ENCODE results near the gene SMC6.

The SMC6 gene

DNA sequence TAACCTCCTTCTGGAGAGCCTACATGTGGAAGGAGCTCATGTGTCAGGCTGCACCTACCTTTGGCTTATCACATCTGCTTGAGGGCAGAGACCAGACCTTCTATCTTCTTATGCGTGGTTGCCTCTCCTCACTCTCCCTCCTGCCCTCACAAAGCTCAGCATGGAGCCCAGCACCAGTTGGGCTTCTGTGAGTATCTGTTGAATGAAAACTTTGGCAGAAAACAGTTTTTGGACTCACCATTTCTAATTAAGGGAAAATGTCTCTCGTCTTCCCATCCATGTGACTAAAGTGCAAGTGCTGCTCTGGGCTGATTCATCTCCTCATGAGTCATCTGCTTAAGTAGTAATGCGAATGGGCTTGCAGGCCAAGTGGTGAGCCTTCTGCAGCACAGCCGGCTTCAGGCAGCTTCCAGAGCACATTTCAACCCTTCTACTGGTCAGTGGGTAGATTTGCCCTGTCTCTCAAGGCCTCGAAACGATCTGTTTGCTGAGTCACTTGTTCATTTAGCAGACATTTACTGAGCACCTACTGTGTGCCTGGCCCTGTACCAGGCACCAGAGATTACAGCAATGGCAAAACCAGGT is 110.5 kb downstream of the SMC6 start:
- no peak for DNase-seq (ENCODE audit: insufficient read length)
- no peak for FAIRE-seq
- no peak for TF ChIP-seq POLR2AphosphoS5 (IDR thresholded peaks at IDR 0.05; ENCODE audit: low read depth, low read length)
- no peak for TF ChIP-seq POLR2A (IDR thresholded peaks at IDR 0.05; ENCODE audit: low read depth, low read length)
- TF ChIP-seq TAF1 (IDR thresholded peaks at IDR 0.05; ENCODE audit: borderline replicate concordance, low read depth, low read length): no peak

DNA sequence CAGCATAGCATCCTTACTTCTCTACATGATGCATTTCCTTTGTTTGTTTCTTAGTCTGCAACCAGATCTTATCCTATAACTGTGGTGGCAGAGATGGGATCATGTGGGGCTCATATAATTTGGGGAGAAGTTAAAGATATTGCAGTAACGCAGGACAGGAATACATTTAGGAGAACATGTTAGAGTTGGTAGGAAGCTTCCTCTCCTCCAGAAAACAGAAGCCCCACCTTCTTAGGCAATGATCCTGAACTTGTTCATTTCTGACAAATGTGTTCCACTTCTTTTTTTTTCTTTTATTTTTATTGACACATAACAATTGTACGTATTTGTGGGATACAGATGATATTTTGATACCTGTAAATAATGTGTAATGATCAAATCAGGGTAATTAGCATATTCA is 113.2 kb downstream of the SMC6 start:
- TF ChIP-seq TAF1 (IDR thresholded peaks at IDR 0.05; ENCODE audit: borderline replicate concordance, low read depth, low read length): no peak
- no peak for TF ChIP-seq POLR2AphosphoS5 (IDR thresholded peaks at IDR 0.05; ENCODE audit: low read depth, low read length)
- no peak for TF ChIP-seq POLR2A (IDR thresholded peaks at IDR 0.05; ENCODE audit: low read depth, low read length)
- DNase-seq (ENCODE audit: insufficient read length): no peak
- no peak for FAIRE-seq

DNA sequence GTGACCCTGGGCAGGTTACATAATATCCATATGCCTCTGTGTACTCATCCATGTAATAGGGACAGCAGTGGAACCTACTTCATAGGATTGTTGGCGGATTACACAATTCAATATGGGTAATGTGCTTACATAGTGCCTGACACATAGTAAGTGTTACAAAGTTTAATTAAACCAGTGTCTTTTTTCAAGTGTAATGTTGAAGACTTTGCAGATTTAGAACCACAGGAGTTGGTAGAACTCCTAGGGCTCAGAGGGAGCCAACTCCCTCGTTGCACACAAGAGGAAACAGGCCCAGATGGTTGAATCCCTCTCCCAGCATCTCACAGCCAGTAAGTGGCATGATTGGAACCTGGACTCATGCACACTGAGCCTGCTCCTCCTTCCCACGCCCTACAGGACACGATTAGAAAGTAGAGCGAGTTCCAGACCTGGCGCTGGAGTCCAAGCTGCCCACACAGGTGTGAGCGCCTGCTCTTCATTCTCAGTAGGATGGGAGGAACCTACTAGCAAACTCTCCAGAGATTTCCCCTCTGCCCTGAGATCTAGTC is 115.3 kb downstream of the SMC6 start:
- DNase-seq (ENCODE audit: insufficient read length) (no peak), FAIRE-seq (no peak)
- TF ChIP-seq POLR2A (IDR thresholded peaks at IDR 0.05; ENCODE audit: low read depth, low read length): no peak
- TF ChIP-seq TAF1 (IDR thresholded peaks at IDR 0.05; ENCODE audit: borderline replicate concordance, low read depth, low read length): no peak
- TF ChIP-seq POLR2AphosphoS5 (IDR thresholded peaks at IDR 0.05; ENCODE audit: low read depth, low read length): no peak

DNA sequence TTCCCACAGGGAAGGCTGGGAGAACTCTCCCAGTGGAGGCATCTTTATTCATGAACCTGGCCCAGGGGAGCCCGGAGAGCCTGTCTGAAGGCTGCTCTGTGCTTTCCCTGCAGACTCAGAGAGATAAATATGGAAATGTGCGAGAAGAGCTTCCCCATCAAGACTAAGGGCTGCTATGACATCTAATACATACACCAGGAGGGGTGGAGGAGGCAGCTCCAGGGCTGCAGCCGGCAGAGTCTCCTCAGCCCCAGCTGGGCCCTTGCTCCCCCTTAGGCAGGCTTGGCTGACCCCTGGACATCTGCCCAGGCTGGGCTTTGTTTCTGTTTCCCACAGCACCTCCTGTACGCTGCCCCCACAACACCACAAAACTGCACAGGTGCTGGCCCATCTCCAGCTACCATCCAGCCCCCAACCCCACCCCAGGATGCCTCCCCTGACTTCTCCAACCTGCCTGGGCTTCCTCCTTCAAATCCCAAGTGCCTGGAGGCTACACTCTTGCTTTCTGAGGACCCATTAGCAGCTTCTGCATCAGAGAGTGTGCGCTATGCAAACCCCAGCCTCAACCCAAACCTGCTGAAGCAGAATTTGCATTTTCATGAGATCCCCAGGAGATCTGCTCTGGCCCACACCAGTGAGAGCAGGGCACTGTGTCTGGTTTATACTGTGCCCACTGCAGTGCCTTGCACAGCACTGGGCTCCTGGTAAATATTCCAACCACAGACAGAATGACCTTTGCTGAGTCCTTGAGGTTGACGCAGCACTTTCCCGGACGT is 116.3 kb downstream of the SMC6 start:
- DNase-seq (ENCODE audit: insufficient read length) (no peak), FAIRE-seq (no peak)
- TF ChIP-seq POLR2A (IDR thresholded peaks at IDR 0.05; ENCODE audit: low read depth, low read length): no peak
- no peak for TF ChIP-seq POLR2AphosphoS5 (IDR thresholded peaks at IDR 0.05; ENCODE audit: low read depth, low read length)
- no peak for TF ChIP-seq TAF1 (IDR thresholded peaks at IDR 0.05; ENCODE audit: borderline replicate concordance, low read depth, low read length)

DNA sequence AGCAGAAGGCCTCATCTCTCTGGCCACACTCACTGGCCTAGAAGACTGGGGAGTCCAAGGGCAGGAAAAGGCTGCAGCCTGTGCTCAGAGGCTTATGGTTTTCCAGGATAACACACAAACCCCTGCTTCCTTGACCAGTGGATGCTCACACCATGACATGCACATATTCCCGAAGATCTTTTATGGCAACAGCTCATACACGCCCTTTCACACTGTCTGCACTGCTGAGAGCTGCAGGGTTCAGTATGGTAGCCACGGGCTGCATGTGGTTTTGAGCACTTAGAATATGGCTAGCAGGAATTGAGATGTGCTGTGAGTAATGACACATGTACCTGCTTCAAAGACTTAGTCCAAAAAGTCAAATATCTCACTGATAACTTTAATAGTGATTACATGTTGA is 117.4 kb downstream of the SMC6 start:
- no peak for FAIRE-seq
- TF ChIP-seq POLR2AphosphoS5 (IDR thresholded peaks at IDR 0.05; ENCODE audit: low read depth, low read length) (no peak), POLR2A (IDR thresholded peaks at IDR 0.05; ENCODE audit: low read depth, low read length) (no peak), TAF1 (IDR thresholded peaks at IDR 0.05; ENCODE audit: borderline replicate concordance, low read depth, low read length) (no peak)
- no peak for DNase-seq (ENCODE audit: insufficient read length)

DNA sequence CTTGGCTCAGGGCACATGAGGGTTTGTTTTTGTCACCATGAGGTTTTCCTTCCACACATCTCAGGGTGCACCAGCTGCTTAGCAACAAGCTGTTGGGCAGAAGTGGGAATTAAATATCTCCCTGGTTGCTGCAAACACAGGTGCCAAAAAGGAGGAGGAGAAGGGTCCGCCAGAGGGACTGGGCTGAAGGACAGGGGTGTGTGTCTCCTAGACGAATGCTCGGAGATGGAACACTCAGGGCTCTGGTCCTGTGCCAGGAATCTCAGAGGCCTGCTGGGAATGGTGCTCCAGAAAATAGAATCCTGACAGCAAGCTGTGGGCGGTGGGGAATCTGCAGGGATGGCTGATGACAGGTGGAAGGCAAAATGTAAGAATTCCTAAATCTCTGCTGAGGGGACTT is 118.6 kb downstream of the SMC6 start:
- TF ChIP-seq POLR2AphosphoS5 (IDR thresholded peaks at IDR 0.05; ENCODE audit: low read depth, low read length) (no peak), TAF1 (IDR thresholded peaks at IDR 0.05; ENCODE audit: borderline replicate concordance, low read depth, low read length) (no peak), POLR2A (IDR thresholded peaks at IDR 0.05; ENCODE audit: low read depth, low read length) (no peak)
- FAIRE-seq: no peak
- DNase-seq (ENCODE audit: insufficient read length): no peak

DNA sequence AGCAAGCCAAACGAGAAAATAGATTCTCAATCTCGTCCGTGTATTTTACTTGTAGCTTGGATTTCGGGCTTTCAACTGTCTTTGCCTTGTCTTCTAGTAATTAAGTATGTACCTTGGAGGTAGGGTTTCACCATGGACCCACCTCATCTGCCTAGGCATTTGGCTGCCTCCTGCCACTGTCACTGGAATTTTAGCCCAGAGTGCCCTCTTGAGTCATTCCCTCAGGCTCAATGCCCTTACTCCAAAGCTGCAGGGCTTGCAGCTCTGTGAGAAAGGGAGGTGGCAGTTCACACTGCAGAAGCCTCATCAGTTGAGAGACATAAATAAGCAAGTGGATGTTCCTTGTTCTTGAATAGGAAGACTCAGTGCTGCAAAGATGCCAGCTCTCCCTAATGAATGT is 123.5 kb downstream of the SMC6 start:
- no peak for TF ChIP-seq POLR2A (IDR thresholded peaks at IDR 0.05; ENCODE audit: low read depth, low read length)
- no peak for TF ChIP-seq POLR2AphosphoS5 (IDR thresholded peaks at IDR 0.05; ENCODE audit: low read depth, low read length)
- TF ChIP-seq TAF1 (IDR thresholded peaks at IDR 0.05; ENCODE audit: borderline replicate concordance, low read depth, low read length): no peak
- DNase-seq (ENCODE audit: insufficient read length) (no peak), FAIRE-seq (no peak)

DNA sequence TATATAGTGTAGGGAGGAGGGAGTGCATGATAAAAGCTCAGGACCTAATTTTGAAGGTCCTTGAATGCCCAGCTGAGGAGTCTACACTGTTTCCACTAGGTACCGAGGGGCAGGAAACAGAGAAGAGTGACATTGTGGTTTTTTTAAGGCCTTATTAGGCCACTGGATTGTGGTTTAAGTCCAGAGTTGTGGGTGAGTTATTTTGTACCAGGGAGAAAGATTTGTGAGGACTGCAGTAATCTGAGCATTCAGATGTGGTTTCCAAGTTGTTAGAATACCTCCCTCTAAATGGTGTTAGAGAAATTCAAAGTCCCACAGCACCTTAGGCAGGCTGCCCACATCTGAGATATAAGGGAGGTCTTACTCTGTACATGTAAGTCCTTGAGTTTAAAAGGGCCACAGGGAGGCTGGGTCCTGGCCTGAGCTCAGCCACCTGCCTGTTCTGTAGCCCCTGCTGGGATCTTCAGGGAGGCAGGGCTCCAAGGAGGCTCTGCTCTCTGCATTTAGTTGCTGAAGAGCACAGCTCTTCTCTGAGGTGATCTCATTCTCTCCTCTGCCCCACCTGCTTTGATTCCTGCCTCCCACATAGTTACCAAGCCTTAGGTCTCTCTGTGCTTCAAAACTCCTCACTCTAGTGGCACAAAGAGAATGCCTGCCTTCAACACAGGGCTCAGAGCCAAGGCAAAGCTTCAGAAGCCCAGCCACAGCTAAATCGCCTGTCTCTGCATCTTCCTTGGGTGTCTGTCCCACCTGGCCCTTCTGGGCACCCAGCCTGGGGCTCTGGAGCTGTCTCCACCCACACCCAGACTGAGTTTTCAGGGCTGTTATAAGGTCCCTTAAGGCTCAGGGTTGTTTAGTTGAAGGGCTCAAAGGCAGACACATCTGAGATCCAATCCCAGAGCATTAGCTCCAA is 125.0 kb downstream of the SMC6 start:
- TF ChIP-seq TAF1 (IDR thresholded peaks at IDR 0.05; ENCODE audit: borderline replicate concordance, low read depth, low read length) (no peak), POLR2AphosphoS5 (IDR thresholded peaks at IDR 0.05; ENCODE audit: low read depth, low read length) (no peak), POLR2A (IDR thresholded peaks at IDR 0.05; ENCODE audit: low read depth, low read length) (no peak)
- no peak for FAIRE-seq

DNA sequence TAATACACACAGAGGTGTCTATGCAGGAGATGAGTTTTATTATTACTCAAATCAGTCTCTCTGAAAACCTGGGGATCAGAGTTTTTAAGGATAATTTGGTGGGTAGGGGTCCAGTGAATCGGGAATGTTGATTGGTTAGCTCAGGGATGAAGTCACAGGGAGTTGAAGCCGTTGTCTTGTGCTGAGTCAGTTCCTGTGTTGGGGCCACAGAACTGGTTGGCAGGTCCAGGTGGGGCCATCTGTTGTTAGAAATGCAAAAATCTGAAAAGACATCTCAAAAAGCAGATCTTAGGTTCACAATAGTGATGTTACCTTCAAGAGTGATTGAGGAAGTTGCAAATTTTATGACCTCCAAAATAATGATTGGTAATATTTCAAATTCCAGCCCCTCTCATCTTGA is 126.2 kb downstream of the SMC6 start:
- FAIRE-seq: no peak
- no peak for DNase-seq (ENCODE audit: insufficient read length)
- TF ChIP-seq TAF1 (IDR thresholded peaks at IDR 0.05; ENCODE audit: borderline replicate concordance, low read depth, low read length): no peak
- no peak for TF ChIP-seq POLR2A (IDR thresholded peaks at IDR 0.05; ENCODE audit: low read depth, low read length)
- no peak for TF ChIP-seq POLR2AphosphoS5 (IDR thresholded peaks at IDR 0.05; ENCODE audit: low read depth, low read length)

More for the DNA sequence above, 125.0 kb downstream of the SMC6 start:
- DNase-seq (ENCODE audit: insufficient read length): no peak

DNA sequence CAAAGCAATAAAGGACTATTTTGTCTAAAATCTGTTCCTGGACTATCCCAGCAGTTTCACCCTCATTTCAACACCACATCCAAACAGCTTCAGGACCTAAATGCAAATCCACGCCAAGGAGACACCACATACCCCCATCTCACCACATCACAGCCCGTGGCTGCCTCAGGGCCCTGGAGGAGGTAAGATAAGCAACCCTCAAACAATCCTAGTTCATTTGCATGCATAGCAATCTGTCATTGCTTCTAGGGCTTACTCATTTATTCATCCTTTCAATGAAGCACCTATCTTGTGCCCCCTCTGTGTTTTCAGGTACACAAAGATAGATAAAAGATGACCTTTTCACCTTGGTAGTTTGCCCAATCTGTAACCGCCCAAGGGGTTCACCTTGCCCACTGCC is 126.6 kb downstream of the SMC6 start:
- TF ChIP-seq POLR2A (IDR thresholded peaks at IDR 0.05; ENCODE audit: low read depth, low read length) (no peak), POLR2AphosphoS5 (IDR thresholded peaks at IDR 0.05; ENCODE audit: low read depth, low read length) (no peak), TAF1 (IDR thresholded peaks at IDR 0.05; ENCODE audit: borderline replicate concordance, low read depth, low read length) (no peak)
- FAIRE-seq (no peak), DNase-seq (ENCODE audit: insufficient read length) (no peak)

DNA sequence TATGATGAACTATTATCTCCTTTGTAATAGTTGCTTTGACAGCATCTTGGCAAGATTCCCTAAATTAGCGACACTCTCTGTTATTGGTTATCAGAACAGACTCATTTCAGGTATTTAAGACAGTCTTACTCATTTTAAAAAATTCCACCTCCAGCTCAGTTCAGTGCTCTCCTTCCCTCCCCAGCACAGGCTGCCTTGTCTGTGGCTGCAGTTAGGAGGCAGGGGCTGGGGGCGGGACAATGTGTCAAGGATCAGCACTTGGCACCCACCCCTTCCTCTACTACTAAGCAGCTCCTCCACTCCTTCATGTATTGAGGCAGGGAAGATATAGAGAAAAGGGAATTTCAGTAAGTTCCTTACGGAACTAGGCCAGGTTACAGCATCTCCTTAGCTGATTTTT is 128.2 kb downstream of the SMC6 start:
- no peak for DNase-seq (ENCODE audit: insufficient read length)
- FAIRE-seq: no peak
- TF ChIP-seq TAF1 (IDR thresholded peaks at IDR 0.05; ENCODE audit: borderline replicate concordance, low read depth, low read length) (no peak), POLR2AphosphoS5 (IDR thresholded peaks at IDR 0.05; ENCODE audit: low read depth, low read length) (no peak), POLR2A (IDR thresholded peaks at IDR 0.05; ENCODE audit: low read depth, low read length) (no peak)

Measured in GM12892 (cell line).